Stimulated activated CD4-positive, alpha-beta T cell treated with anti-CD3 and anti-CD28 coated beads, Interleukin-1b, Interleukin-23, amount 100 ng/mL, for 48 hours (primary cell): ENCODE data around the gene RPL18.

ENCODE experiments used
- DNase-seq: peaks from one replicate; pipeline ENCODE4 v3.0.0-alpha.2; 2020

Gene RPL18

DNA sequence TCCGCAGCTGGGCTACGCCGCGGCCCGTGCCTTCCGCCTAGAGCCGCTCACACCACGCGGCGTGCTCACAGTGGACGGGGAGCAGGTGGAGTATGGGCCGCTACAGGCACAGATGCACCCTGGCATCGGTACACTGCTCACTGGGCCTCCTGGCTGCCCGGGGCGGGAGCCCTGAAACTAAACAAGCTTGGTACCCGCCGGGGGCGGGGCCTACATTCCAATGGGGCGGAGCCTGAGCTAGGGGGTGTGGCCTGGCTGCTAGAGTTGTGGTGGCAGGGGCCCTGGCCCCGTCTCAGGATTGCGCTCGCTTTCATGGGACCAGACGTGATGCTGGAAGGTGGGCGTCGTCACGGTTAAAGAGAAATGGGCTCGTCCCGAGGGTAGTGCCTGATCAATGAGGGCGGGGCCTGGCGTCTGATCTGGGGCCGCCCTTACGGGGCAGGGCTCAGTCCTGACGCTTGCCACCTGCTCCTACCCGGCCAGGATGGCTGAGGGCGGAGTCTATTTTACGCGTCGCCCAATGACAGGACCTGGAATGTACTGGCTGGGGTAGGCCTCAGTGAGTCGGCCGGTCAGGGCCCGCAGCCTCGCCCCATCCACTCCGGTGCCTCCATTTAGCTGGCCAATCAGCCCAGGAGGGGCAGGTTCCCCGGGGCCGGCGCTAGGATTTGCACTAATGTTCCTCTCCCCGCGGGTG lies 10.8 kb upstream of the RPL18 start:
- no peak for DNase-seq

DNA sequence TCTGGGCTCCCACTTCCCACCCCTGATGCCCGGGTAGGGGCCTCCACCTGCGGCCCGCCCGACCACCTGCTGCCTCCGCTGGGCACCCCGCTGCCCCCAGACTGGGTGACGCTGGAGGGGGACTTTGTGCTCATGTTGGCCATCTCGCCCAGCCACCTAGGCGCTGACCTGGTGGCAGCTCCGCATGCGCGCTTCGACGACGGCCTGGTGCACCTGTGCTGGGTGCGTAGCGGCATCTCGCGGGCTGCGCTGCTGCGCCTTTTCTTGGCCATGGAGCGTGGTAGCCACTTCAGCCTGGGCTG lies 10.3 kb upstream of the RPL18 start:
- no peak for DNase-seq

- no peak for DNase-seq
Observed at GRCh38 chr19:48628486-48629296, 9.7 kb upstream of the RPL18 start.

DNA sequence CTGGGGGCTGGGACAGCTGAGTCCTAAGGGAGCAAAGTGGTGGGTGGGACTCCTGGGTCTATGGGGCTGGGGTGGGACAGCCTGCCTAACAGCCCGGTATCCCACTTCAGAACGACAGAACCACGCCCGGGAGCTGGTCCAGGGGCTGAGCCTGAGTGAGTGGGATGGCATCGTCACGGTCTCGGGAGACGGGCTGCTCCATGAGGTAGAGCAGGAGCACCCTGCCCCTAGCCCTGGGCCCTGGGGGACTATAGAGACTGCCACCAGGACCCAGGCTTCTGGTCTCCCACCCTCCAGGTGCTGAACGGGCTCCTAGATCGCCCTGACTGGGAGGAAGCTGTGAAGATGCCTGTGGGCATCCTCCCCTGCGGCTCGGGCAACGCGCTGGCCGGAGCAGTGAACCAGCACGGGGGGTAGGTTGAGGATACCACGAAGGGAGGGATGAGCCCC lies 8.9 kb upstream of the RPL18 start:
- DNase-seq, result no peak

DNA sequence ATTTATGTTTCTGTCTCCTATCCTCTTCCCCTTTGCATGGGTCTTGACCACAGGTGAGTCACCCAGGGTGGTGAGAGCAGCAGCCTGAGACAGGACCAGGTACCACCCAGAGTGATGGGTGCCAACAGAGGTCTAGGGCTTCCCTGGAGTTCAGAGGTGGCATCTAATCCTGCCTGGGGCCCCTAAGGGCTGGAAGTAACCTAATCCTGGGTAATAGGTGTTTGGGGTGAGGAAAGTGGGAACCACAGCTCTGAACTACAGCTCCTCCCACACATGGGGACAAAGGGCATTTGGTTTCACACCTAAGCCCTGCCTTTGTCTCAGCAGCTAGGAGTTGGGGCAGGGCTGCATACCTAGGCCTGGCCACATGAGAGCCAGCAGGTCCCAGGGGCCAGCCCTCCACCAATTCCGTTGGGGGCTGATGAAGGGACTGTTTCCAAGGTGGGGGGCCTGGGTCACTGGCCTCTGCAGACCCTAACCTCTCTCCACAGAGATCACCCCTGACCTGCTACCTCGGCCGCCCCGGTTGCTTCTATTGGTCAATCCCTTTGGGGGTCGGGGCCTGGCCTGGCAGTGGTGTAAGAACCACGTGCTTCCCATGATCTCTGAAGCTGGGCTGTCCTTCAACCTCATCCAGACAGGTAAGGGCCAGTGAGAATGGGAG lies 8.4 kb upstream of the RPL18 start:
- DNase-seq, result no peak

- no peak for DNase-seq
Observed at GRCh38 chr19:48625891-48626327, 6.9 kb upstream of the RPL18 start.

- no peak for DNase-seq
Observed at GRCh38 chr19:48624791-48625723, 6.1 kb upstream of the RPL18 start.

GRCh38 chr19:48624067-48624594 lies 5.2 kb upstream of the RPL18 start:
- peak; percentile 98 for DNase-seq

DNA sequence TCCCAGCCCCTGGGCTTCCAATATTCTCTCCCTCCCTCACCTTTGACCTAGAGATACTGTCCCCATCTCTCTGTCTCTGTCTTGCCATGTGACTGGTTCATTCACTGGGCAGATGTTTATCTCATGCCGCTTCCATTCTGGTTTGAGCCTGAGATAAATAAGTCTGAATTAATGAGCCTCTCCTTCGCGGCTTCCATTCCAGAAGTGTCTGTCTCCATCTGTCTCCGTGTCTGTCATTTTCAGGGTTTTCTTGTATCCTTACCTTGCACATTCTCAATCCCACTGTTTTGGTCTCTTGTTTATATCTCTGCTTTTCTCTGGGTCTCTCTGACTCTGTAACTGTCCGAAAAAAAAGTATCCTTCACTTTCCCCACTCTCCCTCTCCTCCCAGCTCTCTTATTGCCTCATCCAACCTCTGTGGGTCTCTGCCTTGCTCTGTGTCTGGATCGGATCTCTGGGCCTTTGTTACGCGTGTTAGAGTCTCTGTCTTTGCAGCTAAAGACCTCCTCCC lies 4.6 kb upstream of the RPL18 start:
- DNase-seq, result no peak

DNA sequence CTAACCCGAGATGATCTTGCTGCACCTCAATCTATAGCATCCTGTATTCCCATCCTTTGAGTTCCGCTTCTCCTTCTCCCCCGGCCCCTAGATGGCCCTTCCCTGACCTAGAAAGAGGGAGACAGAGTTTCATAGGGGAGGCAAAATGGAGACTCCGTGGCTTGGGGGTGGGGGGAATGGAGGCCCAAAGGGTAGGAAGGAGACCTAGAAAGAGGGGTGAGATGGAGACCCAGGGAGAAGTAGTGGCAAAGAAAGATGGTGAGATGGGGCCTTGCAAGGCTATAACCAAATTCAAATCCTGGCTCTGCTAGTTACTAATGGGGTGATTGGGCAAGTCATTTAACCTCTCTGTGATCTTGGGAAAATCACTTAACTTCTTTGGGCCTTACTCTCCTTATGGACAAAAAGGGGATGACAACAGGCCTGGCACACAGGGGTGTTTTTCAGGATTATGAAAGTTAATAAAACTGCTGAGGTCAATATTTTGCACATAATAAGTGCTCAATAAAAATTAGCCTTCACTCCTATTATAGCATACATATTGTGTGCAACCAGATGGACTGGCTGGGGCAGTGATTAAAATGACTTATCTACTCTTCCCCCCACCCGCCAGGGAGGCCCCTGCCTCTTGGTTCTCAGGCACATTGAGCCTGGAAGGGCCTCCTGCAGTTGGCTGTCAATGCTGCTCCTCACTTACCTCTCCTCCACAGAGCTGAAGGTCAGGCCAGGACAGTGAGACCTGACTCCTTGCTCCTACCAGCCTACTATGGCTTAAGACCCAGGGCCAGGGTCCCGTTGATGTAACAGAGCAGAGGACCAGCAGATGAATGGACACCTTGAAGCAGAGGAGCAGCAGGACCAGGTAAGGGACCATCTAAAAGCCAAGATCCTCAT lies 961 bp upstream of the RPL18 start:
- DNase-seq, result no peak

DNA sequence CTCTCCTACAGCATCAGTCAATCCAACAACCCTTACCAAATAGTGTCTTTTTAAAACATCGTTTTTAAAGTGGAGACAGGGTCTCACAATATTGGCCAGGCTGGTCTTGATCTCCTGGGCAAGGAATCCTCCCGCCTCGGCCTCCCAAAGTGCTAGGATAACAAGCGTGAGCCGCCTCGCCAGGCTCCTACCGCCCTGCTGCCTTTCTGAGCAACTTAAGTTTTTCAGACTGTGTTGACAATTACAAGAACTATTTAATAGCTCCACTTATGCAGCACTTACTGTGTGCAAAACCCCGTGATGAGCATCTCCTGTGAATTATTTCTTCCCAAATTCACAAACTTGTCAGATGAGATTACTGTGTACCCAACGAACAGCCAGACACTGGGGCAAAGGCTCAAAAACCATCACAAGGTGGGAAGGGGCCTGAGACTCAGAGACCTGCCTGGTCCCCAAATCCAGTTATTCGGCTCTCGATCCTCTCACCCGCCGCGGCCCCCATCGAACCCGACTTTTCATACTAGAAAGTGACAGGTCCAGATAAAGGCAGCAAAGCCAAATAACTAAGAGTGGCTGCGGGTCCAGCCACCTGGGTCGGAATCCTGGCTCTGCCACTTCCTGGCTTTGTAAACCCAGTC lies 581 bp downstream of the RPL18 start:
- DNase-seq, result no peak

DNA sequence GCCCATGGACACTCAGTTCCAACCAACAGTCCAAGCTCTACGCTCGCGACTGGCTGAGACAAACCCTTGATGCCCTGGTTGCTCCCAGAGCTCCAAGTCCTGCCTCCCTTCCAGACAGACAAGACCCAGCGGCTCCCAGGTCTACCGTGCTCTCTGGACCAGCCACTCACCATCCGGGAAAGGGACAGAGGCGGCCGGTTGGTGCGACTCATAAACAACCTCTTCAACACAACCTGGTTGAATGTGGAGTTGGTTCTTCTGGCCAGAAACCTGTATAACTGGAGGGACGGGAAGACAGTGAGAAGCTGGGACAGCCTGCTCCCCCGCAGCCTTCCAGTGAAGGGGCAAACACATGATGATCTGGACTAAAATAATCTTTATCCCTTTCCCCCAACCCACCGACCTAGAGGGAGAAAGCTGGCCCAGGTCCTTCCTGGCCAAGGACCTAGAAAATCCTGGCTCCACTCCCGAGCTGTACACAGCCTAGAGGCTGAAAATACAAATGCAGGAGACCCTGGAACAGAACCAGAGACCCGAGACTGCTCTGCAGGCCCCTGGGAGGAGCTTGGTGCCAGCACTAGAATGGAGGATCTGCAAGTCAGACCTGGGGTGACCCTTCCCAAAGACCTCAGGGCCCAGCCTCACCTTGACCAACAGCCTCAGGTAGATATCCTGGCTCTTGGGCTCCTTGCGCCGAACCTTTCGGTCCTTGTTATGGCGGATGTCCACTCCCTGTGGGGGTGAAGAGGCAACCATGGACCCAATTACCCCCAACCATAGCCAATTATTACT lies 1.6 kb downstream of the RPL18 start:
- DNase-seq, result no peak

- no peak for DNase-seq
Observed at GRCh38 chr19:48616491-48617056, 2.4 kb downstream of the RPL18 start.

DNA sequence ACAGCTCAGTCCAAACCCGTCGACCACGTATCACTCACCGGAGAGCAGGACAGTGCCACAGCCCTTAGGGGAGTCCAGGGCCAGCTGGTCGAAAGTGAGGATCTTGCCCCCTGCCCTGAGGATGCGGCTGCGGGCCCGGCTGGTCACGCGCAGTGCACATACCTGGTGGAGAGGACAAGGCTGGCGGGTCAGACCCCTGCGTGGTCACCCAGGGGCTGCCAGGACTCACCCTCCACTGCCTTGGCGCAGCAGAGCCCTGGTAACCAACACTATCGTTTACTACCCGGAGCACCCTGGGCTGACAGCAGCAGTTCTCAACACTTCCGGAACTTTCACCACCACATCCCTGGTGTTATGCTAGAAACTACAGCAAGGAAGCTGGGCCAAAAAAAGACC lies 2.9 kb downstream of the RPL18 start:
- no peak for DNase-seq

DNA sequence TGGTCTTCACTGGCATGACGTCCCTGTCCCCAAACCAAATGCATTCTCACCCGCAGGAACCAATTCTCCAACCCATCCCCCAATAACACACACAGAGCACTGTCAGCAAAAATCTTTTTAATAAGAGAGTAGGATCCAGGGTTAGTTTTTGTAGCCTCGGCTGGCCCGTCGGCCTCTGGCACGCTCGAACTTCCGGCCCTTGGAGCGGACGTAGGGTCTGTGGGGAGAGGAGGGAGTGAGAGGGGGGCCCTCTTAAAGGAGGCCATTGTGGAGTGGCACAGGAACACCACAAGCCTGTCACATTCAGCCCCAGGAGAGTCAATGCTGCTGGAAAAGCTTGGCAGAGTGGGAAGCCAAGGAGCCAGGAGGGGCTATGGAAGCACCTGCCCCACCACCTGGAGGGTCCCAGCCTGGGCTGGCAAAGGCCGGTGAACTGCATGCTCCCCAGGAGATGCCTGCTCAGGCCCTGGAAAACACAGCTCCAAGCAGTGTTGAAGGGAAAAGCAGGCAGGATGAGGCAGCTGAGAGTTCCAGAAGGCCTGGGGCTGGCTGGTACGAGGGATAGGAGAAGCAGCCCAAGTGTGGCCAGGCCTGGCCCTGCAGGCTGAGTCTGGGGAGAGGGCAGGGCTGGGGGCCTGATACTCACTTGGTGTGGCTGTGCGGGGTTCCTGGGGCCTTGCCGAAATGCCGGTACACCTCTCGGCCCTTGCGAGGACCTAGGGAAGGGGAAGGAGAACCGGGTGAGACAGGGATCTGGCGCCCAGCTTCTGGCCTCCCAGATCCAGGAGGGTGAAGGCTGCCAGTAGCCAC lies 3.5 kb downstream of the RPL18 start:
- no peak for DNase-seq

- DNase-seq, result no peak
Observed at GRCh38 chr19:48614436-48615230, 4.3 kb downstream of the RPL18 start, which contains the start of gene FAM83E. Gene FAM83E (minus strand): TSS chr19:48615076. CDS start chr19:48613372, 1,704 bp downstream.

GRCh38 chr19:48613852-48614435 lies 5.0 kb downstream of the RPL18 start:
- DNase-seq, result no peak
